Osteocyte (in vitro differentiated cells): ENCODE results near the gene FBXO21. TPM values are rescaled to one million over a fixed set of nuclear protein-coding genes. Genes with fewer than 3 reads are reported as not detected.
"Not testable (repeated sequence)": the region's sequence is repeated elsewhere in the genome, so short reads cannot be mapped to it uniquely, and the experiment has no call there.

Experiments
- DNase-seq: peaks from one replicate; pipeline ENCODE4 v3.0.0; 2021; ENCODE audit warnings: mixed read lengths; ENCODE audit not compliant: unreplicated experiment; ENCODE audit errors: extremely low spot score
- H3K27ac Mint-ChIP-seq: one replicate; pipeline ENCODE4 v1.8.0; 2021; ENCODE audit warnings: mild to moderate bottlenecking, mixed read lengths; ENCODE audit not compliant: unreplicated experiment
- H3K27me3 Mint-ChIP-seq: one replicate; pipeline ENCODE4 v1.8.0; 2021; ENCODE audit warnings: mixed read lengths; ENCODE audit not compliant: unreplicated experiment
- H3K36me3 Mint-ChIP-seq: one replicate; pipeline ENCODE4 v1.8.0; 2021; ENCODE audit warnings: mixed read lengths; ENCODE audit not compliant: unreplicated experiment
- H3K4me1 Mint-ChIP-seq: one replicate; pipeline ENCODE4 v1.8.0; 2021; ENCODE audit warnings: mixed read lengths; ENCODE audit not compliant: unreplicated experiment
- H3K4me3 Mint-ChIP-seq: one replicate; pipeline ENCODE4 v1.8.0; 2021; ENCODE audit warnings: mild to moderate bottlenecking, moderate library complexity, mixed read lengths; ENCODE audit not compliant: unreplicated experiment
- H3K9me3 Mint-ChIP-seq: one replicate; pipeline ENCODE4 v1.8.0; 2021; ENCODE audit warnings: mixed read lengths; ENCODE audit not compliant: unreplicated experiment
- total RNA-seq: library from RNA; stranded (reverse); gene quantifications from 2 replicates; pipeline ENCODE4 v1.2.1, GENCODE V29; 2021
- TF ChIP-seq, protein P1 (sequence below): fragments of 200-600 bp; sonication (generic); IDR thresholded peaks from 2 replicates; pipeline ENCODE4 v1.5.0; 2021; ENCODE audit warnings: antibody characterized with exemption, mild to moderate bottlenecking, moderate library complexity

The FBXO21 gene
- total RNA-seq, 1 donor from 2014 or later = 49.0 TPM

DNA sequence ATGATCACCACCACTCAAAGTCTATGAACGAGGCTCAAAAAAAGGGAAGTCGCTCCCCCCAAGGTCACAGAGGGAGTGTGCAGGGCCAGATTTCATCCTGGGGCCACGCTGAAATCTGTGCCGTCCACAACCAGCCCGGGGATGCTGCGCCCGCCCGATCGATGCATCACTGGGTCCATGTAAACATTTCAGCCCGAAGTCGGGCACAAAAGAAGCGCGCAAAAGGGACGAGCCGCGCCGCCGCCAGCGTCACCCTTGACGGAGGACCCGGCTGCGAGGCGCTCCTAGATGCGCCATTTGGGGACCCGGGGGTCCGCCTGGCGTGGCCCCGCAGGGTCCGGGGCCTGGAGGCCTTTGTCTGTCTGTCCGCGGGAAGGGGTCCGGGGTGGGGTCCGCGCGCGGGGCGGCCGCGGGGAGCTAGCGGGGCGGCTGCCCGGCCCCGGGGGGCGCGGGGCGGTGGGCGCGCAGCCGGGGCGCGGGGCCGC, 503 bp downstream of the FBXO21 start:
- H3K36me3 Mint-ChIP-seq = peaks cover 15% of the 10 kb centered on the region
- H3K27ac Mint-ChIP-seq = peak overlapping the region; percentile 43
- peaks cover 19% of the 10 kb centered on the region for H3K27me3 Mint-ChIP-seq
- peak overlapping the region; percentile 91 for H3K4me3 Mint-ChIP-seq
- peaks cover 7% of the 10 kb centered on the region for H3K9me3 Mint-ChIP-seq
- H3K4me1 Mint-ChIP-seq = peaks cover 21% of the 10 kb centered on the region
- DNase-seq = no peak
- TF ChIP-seq, protein P1, sequence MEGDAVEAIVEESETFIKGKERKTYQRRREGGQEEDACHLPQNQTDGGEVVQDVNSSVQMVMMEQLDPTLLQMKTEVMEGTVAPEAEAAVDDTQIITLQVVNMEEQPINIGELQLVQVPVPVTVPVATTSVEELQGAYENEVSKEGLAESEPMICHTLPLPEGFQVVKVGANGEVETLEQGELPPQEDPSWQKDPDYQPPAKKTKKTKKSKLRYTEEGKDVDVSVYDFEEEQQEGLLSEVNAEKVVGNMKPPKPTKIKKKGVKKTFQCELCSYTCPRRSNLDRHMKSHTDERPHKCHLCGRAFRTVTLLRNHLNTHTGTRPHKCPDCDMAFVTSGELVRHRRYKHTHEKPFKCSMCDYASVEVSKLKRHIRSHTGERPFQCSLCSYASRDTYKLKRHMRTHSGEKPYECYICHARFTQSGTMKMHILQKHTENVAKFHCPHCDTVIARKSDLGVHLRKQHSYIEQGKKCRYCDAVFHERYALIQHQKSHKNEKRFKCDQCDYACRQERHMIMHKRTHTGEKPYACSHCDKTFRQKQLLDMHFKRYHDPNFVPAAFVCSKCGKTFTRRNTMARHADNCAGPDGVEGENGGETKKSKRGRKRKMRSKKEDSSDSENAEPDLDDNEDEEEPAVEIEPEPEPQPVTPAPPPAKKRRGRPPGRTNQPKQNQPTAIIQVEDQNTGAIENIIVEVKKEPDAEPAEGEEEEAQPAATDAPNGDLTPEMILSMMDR = no peak

DNA sequence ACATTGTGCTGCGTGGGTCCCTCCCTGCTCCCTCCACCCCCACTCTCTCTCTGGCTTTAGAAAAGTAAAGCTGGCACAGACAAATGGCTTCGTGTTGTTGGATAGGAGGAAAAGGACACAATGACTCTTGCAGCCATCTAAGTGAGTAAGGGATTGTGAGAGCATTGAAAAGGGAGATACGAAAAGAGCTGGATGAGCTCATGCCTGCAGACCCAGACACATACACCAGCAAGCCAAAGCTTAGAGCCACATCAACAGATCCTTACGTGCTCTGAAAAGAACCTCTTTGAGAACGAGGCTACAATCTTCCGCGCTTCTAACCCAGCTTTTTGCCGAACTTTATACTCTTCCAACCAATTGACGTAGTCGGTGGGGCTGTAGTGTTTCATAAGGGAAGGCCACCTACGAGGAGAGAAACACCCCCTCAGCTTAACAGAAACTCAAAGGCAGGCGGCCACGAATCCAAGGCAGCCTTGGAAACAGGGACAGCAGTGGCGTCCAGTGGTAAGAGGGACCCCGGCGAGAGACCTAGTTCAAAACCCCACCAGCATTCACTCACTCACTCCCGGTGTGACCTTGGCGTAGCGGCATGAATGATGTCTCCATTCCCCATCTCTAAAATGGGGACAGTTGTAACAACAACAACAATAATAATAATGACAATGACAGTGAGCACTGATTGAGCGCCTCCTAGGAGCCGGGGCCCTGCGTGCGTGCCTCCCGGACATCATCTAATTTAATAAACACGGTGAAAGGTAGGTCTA, 1.1 kb downstream of the FBXO21 start:
- DNase-seq = no peak
- H3K27me3 Mint-ChIP-seq = peaks cover 19% of the 10 kb centered on the region
- TF ChIP-seq, protein P1 = no peak
- H3K4me3 Mint-ChIP-seq = peak overlapping the region; percentile 91
- peaks cover 21% of the 10 kb centered on the region for H3K4me1 Mint-ChIP-seq
- H3K27ac Mint-ChIP-seq = peak overlapping the region; percentile 43
- H3K9me3 Mint-ChIP-seq = peaks cover 7% of the 10 kb centered on the region
- H3K36me3 Mint-ChIP-seq = peaks cover 19% of the 10 kb centered on the region

DNA sequence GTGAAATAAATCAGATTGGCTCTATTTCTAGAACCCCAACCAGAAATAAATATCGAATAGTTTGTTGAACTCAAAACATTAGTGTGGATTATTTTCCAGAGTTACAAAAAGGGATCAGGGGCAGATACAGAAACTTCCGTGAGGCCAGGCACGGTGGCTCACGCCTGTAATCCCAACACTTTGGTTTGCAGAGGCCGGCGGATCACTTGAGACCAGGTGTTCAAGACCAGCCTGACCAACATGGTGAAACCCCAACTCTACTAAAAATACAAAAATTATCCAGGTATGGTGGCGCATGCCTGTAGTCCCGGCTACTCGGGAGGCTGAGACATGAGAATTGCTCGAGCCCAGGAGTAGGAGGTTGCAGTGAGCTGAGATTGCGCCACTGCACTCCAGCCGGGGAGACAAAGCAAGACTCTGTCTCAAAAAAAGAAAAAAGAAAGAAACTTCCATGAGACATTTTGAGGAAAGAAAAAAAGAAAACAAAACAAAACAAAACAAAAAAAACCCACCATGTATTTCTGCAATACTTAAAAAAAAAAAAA, 2.1 kb downstream of the FBXO21 start:
- no peaks in the 10 kb centered on the region for H3K9me3 Mint-ChIP-seq
- H3K4me1 Mint-ChIP-seq = peaks cover 21% of the 10 kb centered on the region
- no peak for DNase-seq
- H3K27me3 Mint-ChIP-seq = peaks cover 13% of the 10 kb centered on the region
- peak overlapping the region; percentile 91 for H3K4me3 Mint-ChIP-seq
- H3K27ac Mint-ChIP-seq = no peak overlapping the region
- peaks cover 26% of the 10 kb centered on the region for H3K36me3 Mint-ChIP-seq
- TF ChIP-seq, protein P1 = no peak

DNA sequence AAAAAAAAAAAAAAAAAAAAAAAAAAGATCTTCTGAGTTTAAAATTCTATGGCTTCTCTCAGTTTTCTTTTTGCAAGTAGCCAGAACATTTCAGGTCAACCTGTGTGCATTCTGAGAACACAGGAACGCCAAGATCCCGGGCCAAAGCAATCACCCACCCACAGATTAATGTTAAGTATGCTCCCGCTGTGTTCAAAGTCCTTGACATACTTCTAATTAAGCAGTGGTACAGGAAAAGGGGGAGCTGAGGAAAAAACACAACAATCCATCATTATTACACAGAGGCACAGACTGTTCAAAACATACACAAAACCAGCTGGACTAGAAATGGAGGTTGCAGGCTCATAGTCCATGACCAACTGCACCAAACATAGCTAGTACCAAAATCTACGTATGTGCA, 2.8 kb downstream of the FBXO21 start:
- Mint-ChIP-seq H3K9me3 (no peaks in the 10 kb centered on the region), H3K4me1 (peaks cover 21% of the 10 kb centered on the region), H3K36me3 (peaks cover 26% of the 10 kb centered on the region), H3K27ac (no peak overlapping the region), H3K4me3 (no peak overlapping the region), H3K27me3 (peaks cover 10% of the 10 kb centered on the region)
- DNase-seq = no peak
- TF ChIP-seq, protein P1 = no peak

DNA sequence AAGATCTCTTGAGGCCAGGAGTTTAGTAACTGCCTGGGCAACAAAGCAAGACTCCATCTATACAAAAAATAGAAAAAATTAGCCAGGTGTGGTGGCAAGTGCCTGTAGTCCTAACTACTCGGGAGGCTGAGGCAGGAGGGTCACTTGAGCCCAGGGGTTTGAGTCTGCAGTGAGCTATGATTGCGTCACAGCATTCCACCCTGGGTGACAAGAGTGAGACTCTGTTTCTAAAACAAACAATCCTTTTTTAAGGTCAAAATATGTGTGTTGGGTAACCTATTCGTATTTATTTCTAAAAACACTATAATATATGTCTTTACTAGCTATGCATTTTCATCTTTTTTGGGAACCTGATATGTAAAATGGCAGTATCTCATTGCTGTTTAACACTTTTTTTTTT, 7.4 kb downstream of the FBXO21 start:
- Mint-ChIP-seq H3K4me1 (peaks cover 4% of the 10 kb centered on the region), H3K27ac (no peak overlapping the region), H3K36me3 (peaks cover 55% of the 10 kb centered on the region), H3K4me3 (no peak overlapping the region), H3K27me3 (no peaks in the 10 kb centered on the region), H3K9me3 (peaks cover 9% of the 10 kb centered on the region)
- no peak for DNase-seq
- TF ChIP-seq, protein P1 = no peak

DNA sequence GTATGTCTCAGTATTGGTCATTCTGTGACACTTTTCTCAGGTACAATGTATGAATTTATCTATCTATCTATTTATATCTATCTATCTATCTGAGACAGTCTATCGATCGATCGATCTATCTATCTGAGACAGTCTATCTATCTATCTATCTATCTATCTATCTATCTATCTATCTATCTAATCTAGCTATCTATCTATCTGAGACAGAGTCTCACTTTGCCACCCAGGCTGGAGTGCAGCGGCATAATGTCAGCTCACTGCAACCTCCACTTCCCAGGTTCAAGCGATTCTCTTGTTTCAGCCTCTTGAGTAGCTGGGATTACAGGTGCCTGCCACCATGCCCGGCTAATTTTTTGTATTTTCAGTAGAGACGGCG, 8.8 kb downstream of the FBXO21 start:
- not testable (repeated sequence) for H3K27me3 Mint-ChIP-seq, H3K27ac Mint-ChIP-seq, H3K4me3 Mint-ChIP-seq, H3K4me1 Mint-ChIP-seq, DNase-seq, H3K9me3 Mint-ChIP-seq
- peaks cover 61% of the 10 kb centered on the region for H3K36me3 Mint-ChIP-seq
